ENCODE data around the gene MACF1.
"Not testable (repeated sequence)": the region's sequence is repeated elsewhere in the genome, so short reads cannot be mapped to it uniquely, and the experiment has no call there.

The MACF1 gene

DNA sequence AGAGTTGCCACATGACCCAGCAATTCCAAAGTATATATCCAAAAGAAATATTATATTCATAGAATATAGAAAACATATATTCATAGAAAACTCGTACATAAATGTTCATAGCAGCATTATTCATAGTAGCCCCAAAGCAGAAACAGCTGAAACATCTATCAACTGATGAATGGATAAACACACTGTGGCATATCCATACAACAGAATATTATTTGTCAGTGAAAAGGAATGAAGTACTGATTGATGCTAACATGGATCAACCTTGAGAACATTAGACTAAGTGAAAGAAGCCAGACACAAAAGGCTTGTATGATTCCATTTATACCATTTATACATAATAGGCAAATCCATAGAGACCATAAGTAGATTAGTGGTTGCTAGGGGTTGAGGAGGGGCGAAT, 21.7 kb upstream of the MACF1 start:
- no peak for DNase-seq

DNA sequence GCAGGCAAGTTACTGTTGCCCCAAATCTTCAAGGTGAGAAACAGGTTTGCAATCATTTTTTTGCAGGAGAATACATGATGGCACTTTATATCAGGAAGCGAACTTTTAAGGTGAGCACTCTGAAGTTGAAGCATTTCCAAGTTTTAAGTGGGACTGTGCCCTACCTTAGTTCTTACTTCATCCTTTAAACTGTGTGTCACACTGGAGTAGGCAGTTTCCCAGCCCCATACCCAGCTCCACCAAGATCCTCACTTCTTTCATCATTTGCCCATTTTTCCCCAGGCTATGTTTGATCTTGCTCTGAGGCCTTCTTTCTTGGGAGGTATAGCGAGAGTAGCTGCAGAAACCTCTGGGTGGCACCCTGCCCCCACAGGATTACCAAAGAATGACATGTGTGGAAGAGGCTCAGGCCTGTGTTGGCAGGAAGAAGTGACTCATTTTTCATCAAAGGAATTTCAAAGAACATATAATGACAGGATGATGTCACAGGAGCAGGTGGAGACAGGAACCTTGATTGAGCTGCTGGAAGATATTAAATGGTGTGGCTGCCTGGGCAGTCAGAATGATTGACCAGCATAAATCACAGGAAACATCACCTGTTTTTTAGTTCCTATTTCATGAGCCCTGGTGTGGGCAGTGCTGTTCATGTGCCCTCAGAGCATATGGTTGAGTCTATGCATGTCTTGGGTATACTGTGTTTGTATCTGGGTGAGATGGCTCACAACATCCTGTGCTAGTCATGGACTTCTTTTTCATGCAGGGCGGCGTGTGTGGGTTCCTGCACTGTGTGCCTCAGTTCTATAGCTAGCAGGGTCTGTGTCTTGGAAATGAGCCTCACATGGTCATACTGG, 20.8 kb upstream of the MACF1 start:
- DNase-seq = no peak

GRCh38 chr1:39184354-39184818, 20.1 kb upstream of the MACF1 start:
- DNase-seq = no peak

DNA sequence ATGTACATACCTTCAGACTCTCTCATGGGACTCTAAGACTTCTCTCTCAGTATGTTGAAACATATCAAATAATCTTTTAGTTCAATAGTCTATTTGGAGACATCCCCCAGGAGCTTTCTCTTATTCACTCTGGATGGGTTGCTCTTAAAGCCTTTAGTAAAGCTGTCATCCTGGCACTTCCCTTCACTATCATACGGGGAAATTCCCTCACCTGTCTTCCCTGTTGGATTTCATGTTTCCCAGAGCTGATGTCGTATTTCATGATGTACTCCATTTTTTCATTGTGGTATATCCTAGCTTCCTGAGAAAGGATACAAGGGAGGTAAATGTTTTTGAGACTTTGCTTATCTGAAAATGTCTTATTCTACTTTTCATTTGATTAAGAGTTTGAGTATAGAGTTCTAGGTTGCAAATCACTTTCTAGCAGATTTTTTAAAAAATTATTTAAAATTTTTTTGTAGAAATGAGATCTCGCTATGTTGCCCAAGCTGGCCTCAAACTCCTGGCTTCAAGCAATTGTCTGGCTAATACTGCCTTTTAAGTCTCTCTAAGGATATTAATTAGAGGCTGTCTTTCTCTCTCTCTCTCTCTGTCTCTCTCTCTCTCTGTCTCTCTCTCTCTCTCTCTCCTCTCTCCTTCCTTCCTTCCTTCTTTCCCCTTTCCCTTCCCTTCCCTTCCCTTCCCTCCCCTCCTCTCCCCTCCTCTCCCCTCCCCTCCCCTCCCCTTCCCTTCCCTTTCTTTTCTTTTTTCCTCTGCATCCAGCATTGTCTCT, 17.0 kb upstream of the MACF1 start:
- no peak for DNase-seq

DNA sequence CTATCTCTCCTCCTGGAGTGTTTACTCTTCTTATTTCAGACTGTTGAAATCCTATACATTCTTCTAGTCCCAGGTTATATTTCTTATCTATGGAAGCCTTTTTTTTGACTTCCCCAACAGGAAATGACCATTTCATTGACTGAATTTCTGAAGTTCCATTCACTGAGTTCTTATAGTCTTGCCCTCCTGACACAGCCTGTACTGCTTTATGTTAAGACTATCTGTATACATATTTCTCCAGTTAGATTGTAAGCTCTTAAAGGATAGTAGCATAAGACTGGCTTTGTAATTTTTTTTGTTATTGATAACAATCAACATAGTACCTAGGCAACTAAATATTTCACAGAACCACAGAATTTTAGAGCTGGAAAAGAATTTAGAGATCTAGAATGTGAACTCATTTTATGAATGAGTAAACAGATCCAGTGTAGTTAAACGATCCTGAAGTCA, 14.9 kb upstream of the MACF1 start:
- no peak for DNase-seq

DNA sequence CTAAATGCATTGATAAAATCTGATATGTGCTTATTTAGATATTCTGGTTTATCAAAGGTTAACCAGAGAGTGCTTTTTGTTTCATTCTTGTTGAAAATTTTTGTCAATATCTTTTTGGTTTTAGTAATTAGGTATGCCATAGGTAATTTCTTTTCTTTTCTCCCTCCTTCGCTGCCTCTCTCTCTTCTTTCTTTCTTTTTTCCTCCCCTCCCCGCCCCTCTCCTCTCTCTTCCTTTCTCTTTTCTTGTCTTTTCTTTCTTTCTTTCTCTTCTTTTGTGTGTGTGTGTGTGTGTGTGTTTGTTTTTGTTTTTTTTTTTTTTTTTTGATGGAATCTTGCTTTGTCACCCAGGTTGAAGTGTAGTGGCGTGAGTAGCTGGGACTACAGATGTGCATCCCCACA, 14.4 kb upstream of the MACF1 start:
- DNase-seq = no peak

DNA sequence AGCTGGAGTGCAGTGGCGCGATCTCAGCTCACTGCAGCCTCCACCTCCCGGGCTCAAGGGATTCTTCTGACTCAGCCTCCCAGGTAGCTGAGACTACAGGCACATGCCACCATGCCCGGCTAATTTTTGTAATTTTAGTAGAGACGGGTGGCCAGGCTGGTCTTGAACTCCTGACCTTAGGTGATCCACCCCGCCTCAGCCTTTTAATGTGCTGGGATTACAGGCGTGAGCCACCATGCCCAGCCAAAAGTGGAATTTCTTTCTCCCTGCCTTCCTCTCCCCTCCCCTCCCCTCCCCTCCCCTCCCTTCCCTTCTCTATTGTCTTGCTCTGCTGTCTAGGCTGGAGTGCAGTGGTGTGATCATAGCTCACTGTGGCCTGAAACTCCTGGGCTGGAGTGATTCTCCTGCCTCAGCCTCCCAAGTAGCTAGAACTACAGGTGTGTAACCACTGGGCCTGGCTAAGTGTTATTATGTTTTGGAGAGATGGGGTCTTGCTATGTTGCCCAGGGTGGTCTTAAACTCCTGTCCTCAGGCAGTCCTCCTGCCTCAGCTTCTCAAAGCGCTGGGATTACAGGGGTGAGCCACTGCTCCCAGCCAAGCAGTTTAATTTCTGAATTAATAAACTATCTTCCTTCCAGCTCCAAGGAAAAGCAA, 10.0 kb upstream of the MACF1 start:
- no peak for DNase-seq

DNA sequence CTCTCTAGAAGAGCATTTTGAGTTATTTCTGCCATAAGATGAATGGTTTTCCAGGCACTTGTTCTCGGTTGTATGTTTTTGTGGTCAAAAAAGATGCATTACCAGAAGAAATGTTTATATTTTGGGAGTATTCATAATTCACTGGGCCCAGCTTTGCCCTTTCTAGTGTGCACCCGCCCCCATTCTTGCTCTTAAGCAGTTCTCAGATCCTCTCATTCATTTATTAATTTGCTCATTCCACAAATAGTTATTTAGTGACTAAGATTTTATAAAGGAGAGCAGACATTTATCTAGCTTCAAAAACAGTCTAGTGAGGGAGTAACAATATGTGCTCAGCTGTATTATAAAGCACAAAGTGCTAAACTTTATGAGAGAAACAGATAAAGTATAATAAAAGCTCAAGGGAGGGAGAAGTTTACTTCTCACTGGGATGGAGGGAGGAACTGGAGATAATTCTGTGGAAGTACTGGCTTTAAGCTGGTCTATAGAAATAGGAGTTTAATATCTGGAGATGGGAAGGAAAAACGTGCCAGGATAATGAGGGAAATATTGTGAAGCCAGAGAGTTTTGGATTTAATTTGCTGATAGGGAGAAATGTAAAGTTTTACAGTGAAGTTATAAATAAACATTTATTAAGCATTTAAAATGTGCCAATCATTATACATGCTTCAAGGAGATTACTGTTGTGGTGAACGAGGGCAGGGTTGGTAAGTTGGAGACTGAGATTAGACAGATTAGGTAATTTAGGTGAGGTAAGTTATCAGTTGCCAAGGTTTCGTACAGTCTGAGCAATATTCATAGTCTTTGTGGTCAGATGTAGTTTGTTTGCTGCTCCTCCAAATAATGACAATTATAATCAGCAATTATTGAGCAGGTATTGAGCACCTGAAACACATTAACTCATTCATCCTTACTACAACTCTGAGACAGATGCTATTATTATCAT, 9.1 kb upstream of the MACF1 start:
- DNase-seq = no peak

- no peak for DNase-seq
Measured at GRCh38 chr1:39196244-39197215, 8.0 kb upstream of the MACF1 start.

DNA sequence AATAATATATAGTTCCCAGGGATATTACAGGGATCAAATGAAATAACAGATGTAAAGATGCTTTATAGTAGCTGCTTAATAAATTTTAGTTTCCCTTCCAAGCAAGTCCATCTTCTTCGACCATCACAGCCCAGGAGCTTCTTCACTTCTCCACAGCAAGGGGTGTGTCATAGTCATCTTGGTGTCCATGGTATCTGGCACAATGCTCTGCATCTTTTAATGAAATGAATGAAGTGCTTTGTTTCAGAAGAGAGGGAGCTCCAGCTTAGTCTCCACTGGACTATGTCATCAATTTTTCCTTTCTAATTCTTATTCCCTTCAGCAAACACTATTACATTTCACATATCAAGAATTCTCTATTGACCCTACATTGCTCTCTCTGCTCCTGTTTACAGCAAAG, 4.9 kb upstream of the MACF1 start:
- DNase-seq = no peak

GRCh38 chr1:39205102-39205780, 746 bp downstream of the MACF1 start:
- DNase-seq = no peak

GRCh38 chr1:39205781-39206464, 1.4 kb downstream of the MACF1 start:
- DNase-seq = no peak

GRCh38 chr1:39208360-39208759, 3.9 kb downstream of the MACF1 start:
- DNase-seq = not testable (repeated sequence)

DNA sequence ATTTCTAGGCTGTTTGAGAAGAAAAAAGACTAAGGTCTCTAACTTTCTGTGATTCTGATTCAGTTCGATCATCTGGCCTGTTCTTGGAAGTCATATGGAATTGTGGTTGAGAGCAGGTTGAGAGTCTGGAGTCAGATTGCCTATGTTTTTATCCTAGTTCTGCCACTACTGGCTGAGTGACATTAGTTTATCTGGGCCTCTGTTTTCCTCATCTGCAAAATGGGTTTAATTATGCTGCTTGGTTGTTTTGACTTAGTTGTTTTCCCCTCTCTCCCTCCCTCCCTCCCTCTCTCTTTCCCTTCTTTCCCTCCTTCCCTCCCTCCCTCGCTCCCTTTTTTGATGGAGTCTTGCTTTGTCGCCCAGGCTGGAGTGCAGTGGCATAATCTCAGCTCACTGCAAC, 6.2 kb downstream of the MACF1 start:
- DNase-seq = no peak

DNA sequence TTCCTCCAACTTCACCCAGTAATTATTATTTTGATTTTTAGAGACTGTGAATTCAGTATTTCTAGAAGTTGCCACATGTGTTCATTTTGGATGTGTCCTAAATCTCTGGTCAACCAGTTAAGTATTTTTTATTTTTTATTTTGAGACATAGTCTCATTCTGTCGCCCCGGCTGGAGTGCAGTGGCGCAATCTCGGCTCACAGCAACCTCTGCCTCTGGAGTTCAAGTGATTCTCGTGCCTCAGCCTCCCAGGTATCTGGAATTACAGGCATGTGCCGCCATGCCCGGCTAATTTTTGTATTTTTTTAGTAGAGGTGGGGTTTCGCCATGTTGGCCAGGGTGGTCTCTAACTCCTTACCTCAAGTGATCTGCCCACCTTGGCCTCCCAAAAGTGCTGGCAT, 8.0 kb downstream of the MACF1 start:
- no peak for DNase-seq

DNA sequence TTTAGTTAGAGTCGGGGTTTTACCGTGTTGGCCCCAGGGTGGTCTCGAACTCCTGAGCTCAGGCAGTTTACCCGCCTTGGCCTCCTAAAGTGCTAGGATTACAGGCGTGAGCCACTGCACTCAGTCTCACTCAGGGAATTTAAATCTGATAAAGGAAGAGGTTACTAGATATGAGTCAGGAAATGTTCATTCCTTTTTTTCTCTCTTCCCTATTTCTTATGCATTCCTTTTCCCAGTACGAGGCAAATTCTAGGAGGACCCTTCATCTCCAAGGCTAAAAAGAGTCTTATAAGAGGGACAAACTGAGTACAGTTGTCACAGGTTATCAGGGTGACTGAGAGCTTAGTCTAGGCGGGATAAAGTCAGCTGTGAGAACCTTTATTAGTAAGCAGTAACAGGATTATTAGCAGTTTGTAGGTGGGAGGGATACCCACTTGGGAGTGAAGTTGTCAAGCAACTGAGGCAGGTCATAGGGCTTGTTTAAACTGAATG, 9.1 kb downstream of the MACF1 start:
- DNase-seq = no peak

GRCh38 chr1:39214021-39214713, 9.7 kb downstream of the MACF1 start:
- DNase-seq = no peak

DNA sequence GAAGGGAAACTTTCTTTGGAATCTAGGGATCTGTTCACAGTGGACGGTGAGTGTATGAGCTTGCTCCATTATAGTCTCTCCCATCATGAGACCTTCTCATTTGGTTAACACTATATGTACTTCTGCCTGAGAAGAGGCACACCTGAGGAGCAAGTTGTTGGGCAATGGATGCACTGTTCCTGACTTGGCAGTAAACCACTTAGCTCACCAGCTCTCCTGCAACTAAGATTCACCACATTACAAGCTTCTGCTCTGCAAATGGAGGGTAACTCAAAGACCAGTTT, 10.2 kb downstream of the MACF1 start:
- no peak for DNase-seq

Measured in NCI-H2171 treated with DMSO at 0.1 percent for 48 hours (cell line).